Adipocyte (in vitro differentiated cells): Measurements from ENCODE around the gene PRR15L.
"Not testable (repeated sequence)": the region's sequence is repeated elsewhere in the genome, so short reads cannot be mapped to it uniquely, and the experiment has no call there.

Experiments used
- DNase-seq: peaks from one replicate; pipeline ENCODE4 v3.0.0-alpha.2; 2015; ENCODE audit warnings: low read depth
- H3K27me3 ChIP-seq: replicated peaks from 2 replicates; pipeline ENCODE4 v1.7.0; 2013; ENCODE audit warnings: mild to moderate bottlenecking, low read length, moderate library complexity; ENCODE audit not compliant: control insufficient read depth, insufficient read depth
- H3K36me3 ChIP-seq: 2 replicates; pipeline ENCODE4 v1.7.0; 2013; ENCODE audit warnings: low read length, mild to moderate bottlenecking, moderate library complexity; ENCODE audit not compliant: control insufficient read depth, insufficient read depth, severe bottlenecking
- H3K4me1 ChIP-seq: 2 replicates; pipeline ENCODE4 v1.7.0; 2013; ENCODE audit warnings: mild to moderate bottlenecking, low read length, moderate library complexity; ENCODE audit not compliant: control insufficient read depth, insufficient read depth
- H3K4me3 ChIP-seq: 2 replicates; pipeline ENCODE4 v1.7.0; 2013; ENCODE audit warnings: mild to moderate bottlenecking, low read length, moderate library complexity
- H3K9ac ChIP-seq: 2 replicates; pipeline ENCODE4 v1.7.0; 2013; ENCODE audit warnings: mild to moderate bottlenecking, low read length, moderate library complexity
- H3K9me3 ChIP-seq: 2 replicates; pipeline ENCODE4 v1.7.0; 2013; ENCODE audit warnings: mild to moderate bottlenecking, low read length, moderate library complexity; ENCODE audit not compliant: control insufficient read depth

Gene PRR15L

GRCh38 chr17:47927821-47928400, 29.8 kb downstream of the PRR15L start:
- Histone ChIP-seq H3K27me3 (no peaks in the 10 kb centered on the region), H3K4me1 (peaks cover 18% of the 10 kb centered on the region), H3K9me3 (no peaks in the 10 kb centered on the region), H3K9ac (no peak overlapping the region), H3K4me3 (no peak overlapping the region), H3K36me3 (peaks cover 42% of the 10 kb centered on the region)
- DNase-seq, result no peak

DNA sequence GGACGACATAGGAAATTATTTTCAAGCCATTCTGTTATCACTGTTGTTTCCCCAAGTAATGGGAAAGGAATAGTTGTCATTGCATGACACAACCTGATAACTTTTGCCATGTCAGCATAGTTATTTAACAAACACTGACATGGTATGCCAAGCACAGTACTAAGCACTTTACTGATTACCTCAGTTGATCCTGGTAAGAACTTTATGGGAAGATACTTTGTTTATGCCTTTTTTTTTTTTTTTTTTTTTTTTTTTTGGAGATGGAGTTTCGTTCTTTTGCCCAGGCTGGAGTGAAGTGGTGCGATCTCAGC, 32.0 kb downstream of the PRR15L start:
- H3K9ac ChIP-seq, result no peak overlapping the region
- H3K27me3 ChIP-seq, result no peaks in the 10 kb centered on the region
- H3K4me3 ChIP-seq, result no peak overlapping the region
- H3K9me3 ChIP-seq, result no peaks in the 10 kb centered on the region
- H3K4me1 ChIP-seq, result peaks cover 18% of the 10 kb centered on the region
- H3K36me3 ChIP-seq, result peaks cover 42% of the 10 kb centered on the region
- no peak for DNase-seq

DNA sequence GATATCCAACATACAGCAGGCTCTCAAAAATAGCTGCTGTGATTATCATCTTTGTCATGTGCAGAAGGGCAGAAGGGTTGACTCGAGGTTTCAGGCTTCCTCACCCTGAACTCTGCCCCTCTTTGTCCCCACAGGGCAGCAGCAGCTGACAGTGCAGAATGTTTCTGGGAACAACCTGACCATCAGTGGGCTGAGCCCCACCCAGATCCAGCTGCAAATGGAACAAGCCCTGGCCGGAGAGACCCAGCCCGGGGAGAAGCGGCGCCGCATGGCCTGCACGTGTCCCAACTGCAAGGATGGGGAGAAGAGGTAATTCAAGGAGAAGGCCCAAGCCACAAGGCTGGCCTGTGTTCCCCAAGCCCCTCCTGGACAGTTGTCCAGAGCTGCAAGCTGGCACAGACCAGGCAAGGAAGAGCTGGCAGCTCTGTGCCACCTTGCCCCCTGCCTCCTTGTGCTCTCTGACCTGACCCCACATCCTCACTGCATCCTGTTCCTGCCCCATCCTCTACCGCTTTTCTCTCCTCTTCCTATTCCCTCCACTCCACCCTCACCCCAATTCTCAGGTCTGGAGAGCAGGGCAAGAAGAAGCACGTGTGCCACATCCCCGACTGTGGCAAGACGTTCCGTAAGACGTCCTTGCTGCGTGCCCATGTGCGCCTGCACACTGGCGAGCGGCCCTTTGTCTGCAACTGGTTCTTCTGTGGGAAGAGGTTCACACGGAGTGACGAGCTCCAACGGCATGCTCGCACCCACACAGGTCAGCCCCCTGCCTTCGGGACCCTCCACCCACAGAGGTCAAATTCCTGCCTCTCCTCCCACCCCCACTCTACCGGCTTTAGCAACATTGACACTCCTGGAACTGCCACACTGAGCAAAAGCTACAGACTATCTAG, 32.7 kb downstream of the PRR15L start:
- H3K9ac ChIP-seq, result no peak overlapping the region
- H3K9me3 ChIP-seq, result no peaks in the 10 kb centered on the region
- DNase-seq, result no peak
- H3K36me3 ChIP-seq, result peaks cover 42% of the 10 kb centered on the region
- no peaks in the 10 kb centered on the region for H3K27me3 ChIP-seq
- no peak overlapping the region for H3K4me3 ChIP-seq
- H3K4me1 ChIP-seq, result peaks cover 18% of the 10 kb centered on the region

DNA sequence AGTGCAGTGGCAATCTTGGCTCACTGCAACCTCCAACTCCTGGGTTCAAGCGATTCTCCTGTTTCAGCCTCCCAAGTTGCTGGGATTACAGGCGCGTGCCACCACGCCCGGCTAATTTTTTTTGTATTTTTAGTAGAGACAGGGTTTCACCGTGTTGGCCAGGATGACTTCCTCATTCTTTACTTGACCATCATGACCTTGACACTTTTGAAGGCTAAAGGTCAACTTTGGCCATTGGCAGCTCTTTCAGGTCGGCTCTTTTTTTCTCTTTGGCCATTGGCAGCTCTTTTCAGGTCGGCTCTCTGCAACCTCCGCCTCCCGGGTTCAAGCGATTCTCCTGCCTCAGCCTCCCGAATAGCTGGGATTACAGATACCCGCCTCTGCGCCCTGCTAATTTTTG, 37.8 kb downstream of the PRR15L start:
- H3K9ac ChIP-seq, DNase-seq, H3K27me3 ChIP-seq, H3K9me3 ChIP-seq, H3K4me3 ChIP-seq: not testable (repeated sequence)
- Histone ChIP-seq H3K36me3 (peaks cover 19% of the 10 kb centered on the region), H3K4me1 (peaks cover 22% of the 10 kb centered on the region)

DNA sequence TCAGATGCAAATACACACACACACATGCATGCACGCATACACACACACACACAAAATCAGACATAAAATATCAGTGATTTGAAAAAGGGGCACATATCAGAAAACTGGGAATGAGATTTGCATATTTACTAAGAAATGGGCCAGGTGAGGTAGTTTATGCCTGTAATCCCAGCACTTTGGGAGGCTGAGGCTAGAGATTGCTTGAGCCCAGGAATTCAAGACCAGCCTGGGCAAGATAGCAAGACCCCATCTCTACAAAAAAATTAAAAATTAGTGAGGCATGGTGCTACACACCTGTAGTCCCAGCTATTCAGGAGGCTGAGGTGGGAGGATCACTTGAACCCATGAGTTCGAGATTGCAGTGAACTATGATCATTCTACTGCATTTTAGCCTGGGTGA, 38.7 kb downstream of the PRR15L start:
- Histone ChIP-seq H3K27me3 (no peaks in the 10 kb centered on the region), H3K9me3 (no peaks in the 10 kb centered on the region), H3K36me3 (peaks cover 11% of the 10 kb centered on the region)

GRCh38 chr17:47918006-47918405, 39.7 kb downstream of the PRR15L start:
- peaks cover under 1% of the 10 kb centered on the region for H3K36me3 ChIP-seq
- no peak for DNase-seq

More for the DNA sequence above, 38.7 kb downstream of the PRR15L start:
- Histone ChIP-seq H3K9ac (no peak overlapping the region), H3K4me3 (no peak overlapping the region), H3K4me1 (peaks cover 18% of the 10 kb centered on the region)
- no peak for DNase-seq

DNA sequence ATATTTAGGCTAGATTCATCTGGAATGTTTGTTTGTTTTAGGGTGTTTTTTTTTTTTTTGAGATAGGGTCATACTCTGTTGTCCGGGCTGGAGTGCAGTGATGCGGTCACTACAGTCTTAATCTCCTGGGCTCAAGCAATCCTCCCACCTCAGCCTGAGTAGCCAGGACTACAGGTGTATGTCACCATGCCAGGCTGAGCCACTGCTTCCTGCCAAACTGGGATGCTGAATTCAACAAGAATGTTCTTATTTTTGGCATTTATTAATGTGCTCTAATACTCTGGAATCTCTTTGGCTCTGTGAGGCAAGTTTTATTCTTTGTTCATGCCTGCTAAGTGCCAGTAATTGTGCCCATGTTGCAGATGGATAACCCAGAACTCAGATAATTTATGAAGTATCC, 40.1 kb downstream of the PRR15L start:
- Histone ChIP-seq H3K36me3 (no peaks in the 10 kb centered on the region), H3K4me3 (no peak overlapping the region), H3K9me3 (no peaks in the 10 kb centered on the region), H3K9ac (no peak overlapping the region), H3K4me1 (peaks cover 18% of the 10 kb centered on the region), H3K27me3 (no peaks in the 10 kb centered on the region)
- DNase-seq, result no peak

More at GRCh38 chr17:47918006-47918405, 39.7 kb downstream of the PRR15L start:
- no peak overlapping the region for H3K9ac ChIP-seq
- peaks cover 18% of the 10 kb centered on the region for H3K4me1 ChIP-seq
- no peak overlapping the region for H3K4me3 ChIP-seq
- no peaks in the 10 kb centered on the region for H3K9me3 ChIP-seq
- no peaks in the 10 kb centered on the region for H3K27me3 ChIP-seq

- Histone ChIP-seq H3K27me3 (no peaks in the 10 kb centered on the region), H3K9me3 (no peaks in the 10 kb centered on the region), H3K4me3 (no peak overlapping the region), H3K9ac (no peak overlapping the region), H3K4me1 (peaks cover 18% of the 10 kb centered on the region), H3K36me3 (no peaks in the 10 kb centered on the region)
- no peak for DNase-seq
Measured at GRCh38 chr17:47916489-47917208, 41.0 kb downstream of the PRR15L start.

DNA sequence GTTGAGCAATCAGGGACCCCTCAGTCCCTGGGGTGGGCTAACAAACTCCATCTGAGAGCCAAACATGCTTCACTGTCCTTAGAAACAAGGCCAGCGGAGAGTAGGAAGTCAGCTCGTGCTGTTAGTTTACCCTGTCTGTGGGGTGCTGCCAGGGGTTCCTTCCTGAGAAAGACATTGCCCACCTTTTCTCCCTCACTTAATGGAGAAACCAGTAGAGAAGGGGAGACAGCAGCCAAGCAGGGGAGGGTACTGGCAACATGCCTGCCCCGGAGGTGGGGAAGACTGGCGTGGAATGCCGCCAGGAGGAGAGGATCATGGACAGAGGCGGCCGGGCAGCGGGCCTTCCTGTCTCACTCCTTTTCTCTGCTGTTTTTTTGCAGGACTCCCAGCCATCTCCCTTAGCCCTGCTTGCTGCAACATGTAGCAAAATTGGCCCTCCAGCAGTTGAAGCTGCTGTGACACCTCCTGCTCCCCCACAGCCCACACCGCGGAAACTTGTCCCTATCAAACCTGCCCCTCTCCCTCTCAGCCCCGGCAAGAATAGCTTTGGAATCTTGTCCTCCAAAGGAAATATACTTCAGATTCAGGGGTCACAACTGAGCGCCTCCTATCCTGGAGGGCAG, 41.8 kb downstream of the PRR15L start:
- H3K9ac ChIP-seq, result no peak overlapping the region
- no peak overlapping the region for H3K4me3 ChIP-seq
- peaks cover 18% of the 10 kb centered on the region for H3K4me1 ChIP-seq
- no peaks in the 10 kb centered on the region for H3K36me3 ChIP-seq
- no peak for DNase-seq
- no peaks in the 10 kb centered on the region for H3K27me3 ChIP-seq
- H3K9me3 ChIP-seq, result no peaks in the 10 kb centered on the region

DNA sequence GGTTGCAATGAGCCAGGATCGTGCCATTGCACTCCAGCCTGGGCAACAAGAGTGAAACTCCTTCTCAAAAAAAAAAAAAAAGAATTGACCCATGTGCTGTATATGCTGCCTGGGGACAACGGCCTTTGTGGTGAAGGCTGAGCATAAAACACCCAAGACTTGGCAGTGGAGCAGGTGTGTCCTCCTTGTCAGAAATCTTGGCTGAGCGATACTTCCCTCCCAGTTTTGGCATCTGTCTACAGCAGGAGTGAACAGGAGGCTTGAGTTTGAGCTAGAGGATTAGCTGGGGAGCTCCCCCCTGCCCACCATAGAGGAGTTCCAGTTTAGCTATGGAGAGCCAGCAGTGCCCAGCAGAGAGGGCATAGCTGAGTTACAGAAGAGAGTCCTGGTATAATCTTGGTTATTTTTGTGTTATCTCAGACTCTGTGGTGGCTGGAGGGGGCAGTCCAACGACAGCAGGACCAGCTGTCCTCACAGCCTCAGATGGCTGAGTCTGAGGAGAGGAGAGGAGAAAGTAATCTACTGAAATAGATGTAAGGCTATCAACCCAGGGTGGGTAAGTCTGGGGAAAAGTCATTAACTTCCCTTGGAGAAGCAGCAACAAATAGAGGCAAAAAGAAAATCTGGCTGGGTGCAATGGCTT, 43.3 kb downstream of the PRR15L start:
- Histone ChIP-seq H3K36me3 (no peaks in the 10 kb centered on the region), H3K4me1 (peaks cover 20% of the 10 kb centered on the region), H3K9ac (no peak overlapping the region), H3K4me3 (no peak overlapping the region), H3K9me3 (no peaks in the 10 kb centered on the region), H3K27me3 (no peaks in the 10 kb centered on the region)
- DNase-seq, result no peak

GRCh38 chr17:47913050-47913449, 44.6 kb downstream of the PRR15L start:
- Histone ChIP-seq H3K9me3 (no peaks in the 10 kb centered on the region), H3K4me3 (no peak overlapping the region), H3K9ac (no peak overlapping the region), H3K36me3 (no peaks in the 10 kb centered on the region), H3K27me3 (no peaks in the 10 kb centered on the region), H3K4me1 (peaks cover 31% of the 10 kb centered on the region)
- DNase-seq, result no peak
